Neural progenitor cell (in vitro differentiated cells): ENCODE data around the gene DHX40. TPM values are rescaled to one million over a fixed set of nuclear protein-coding genes. Genes with fewer than 3 reads are reported as not detected.

Experiments used
- DNase-seq: peaks from one replicate; pipeline ENCODE4 v3.0.0-alpha.2; 2016; ENCODE audit warnings: low spot score
- H2AFZ ChIP-seq: fragments of 200-600 bp; sonication (generic); replicated peaks from 2 replicates; pipeline ENCODE4 v1.6.1; 2016; ENCODE audit warnings: antibody characterized with exemption
- H3F3A ChIP-seq: fragments of 200-600 bp; sonication (generic); 2 replicates; pipeline ENCODE4 v1.6.1; 2016; ENCODE audit warnings: antibody characterized with exemption, low read depth
- H3K27ac ChIP-seq: fragments of 200-600 bp; sonication (generic); 2 replicates; pipeline ENCODE4 v1.5.1; 2016; ENCODE audit warnings: mild to moderate bottlenecking
- H3K27me3 ChIP-seq: fragments of 200-600 bp; sonication (generic); 2 replicates; pipeline ENCODE4 v1.6.1; 2016; ENCODE audit warnings: mild to moderate bottlenecking, moderate library complexity
- H3K36me3 ChIP-seq: fragments of 200-600 bp; sonication (generic); 2 replicates; pipeline ENCODE4 v1.5.1; 2016
- H3K4me1 ChIP-seq: fragments of 200-600 bp; sonication (generic); 2 replicates; pipeline ENCODE4 v1.6.1; 2016; ENCODE audit warnings: mixed run types
- H3K4me2 ChIP-seq: fragments of 200-600 bp; sonication (generic); 2 replicates; pipeline ENCODE4 v1.6.1; 2016
- H3K4me3 ChIP-seq: fragments of 200-600 bp; sonication (generic); 2 replicates; pipeline ENCODE4 v1.5.1; 2016
- H3K79me2 ChIP-seq: fragments of 200-600 bp; sonication (generic); 2 replicates; pipeline ENCODE4 v1.6.1; 2016; ENCODE audit warnings: low read depth
- H3K9ac ChIP-seq: fragments of 200-600 bp; sonication (generic); 2 replicates; pipeline ENCODE4 v1.6.1; 2016
- H3K9me3 ChIP-seq: fragments of 200-600 bp; sonication (generic); 2 replicates; pipeline ENCODE4 v1.5.1; 2016; ENCODE audit warnings: low read depth
- H4K20me1 ChIP-seq: fragments of 200-600 bp; sonication (generic); 2 replicates; pipeline ENCODE4 v1.6.1; 2016; ENCODE audit warnings: low read depth
- H3K27ac Mint-ChIP-seq: 3 replicates; pipeline ENCODE4 v1.8.0; 2021; ENCODE audit warnings: mixed read lengths
- H3K27me3 Mint-ChIP-seq: 2 replicates; pipeline ENCODE4 v1.8.0; 2022; ENCODE audit warnings: low read depth, mild to moderate bottlenecking, inconsistent platforms, moderate library complexity, mixed read lengths; ENCODE audit not compliant: insufficient read depth
- H3K36me3 Mint-ChIP-seq: 3 replicates; pipeline ENCODE4 v1.8.0; 2021; ENCODE audit warnings: mixed read lengths
- H3K4me1 Mint-ChIP-seq: 3 replicates; pipeline ENCODE4 v1.8.0; 2021; ENCODE audit warnings: mixed read lengths
- H3K4me3 Mint-ChIP-seq: 3 replicates; pipeline ENCODE4 v1.8.0; 2021; ENCODE audit warnings: mild to moderate bottlenecking, moderate library complexity, mixed read lengths
- H3K9me3 Mint-ChIP-seq: 3 replicates; pipeline ENCODE4 v1.8.0; 2020; ENCODE audit warnings: mixed read lengths
- EZH2 ChIP-seq: fragments of 200-600 bp; sonication (generic); IDR thresholded peaks from 2 replicates; pipeline ENCODE4 v1.6.1; 2017; ENCODE audit warnings: antibody characterized with exemption, mild to moderate bottlenecking, moderate library complexity
- EZH2phosphoT487 ChIP-seq: fragments of 200-600 bp; sonication (generic); IDR thresholded peaks from 2 replicates; pipeline ENCODE4 v1.6.1; 2017; ENCODE audit warnings: antibody characterized with exemption
- total RNA-seq: library from RNA; depleted of rRNA; stranded (reverse); fragments of >200 nt; gene quantifications from 2 replicates; pipeline ENCODE4 v1.2.3, GENCODE V29; 2015; ENCODE audit warnings: low replicate concordance
- TF ChIP-seq, protein P1 (sequence below): fragments of 200-600 bp; sonication (generic); IDR thresholded peaks from 2 replicates; pipeline ENCODE4 v1.5.1; 2017; ENCODE audit warnings: antibody characterized with exemption, mild to moderate bottlenecking

Gene DHX40
- total RNA-seq, 1 donor from 2014 or later = 108 TPM

DNA sequence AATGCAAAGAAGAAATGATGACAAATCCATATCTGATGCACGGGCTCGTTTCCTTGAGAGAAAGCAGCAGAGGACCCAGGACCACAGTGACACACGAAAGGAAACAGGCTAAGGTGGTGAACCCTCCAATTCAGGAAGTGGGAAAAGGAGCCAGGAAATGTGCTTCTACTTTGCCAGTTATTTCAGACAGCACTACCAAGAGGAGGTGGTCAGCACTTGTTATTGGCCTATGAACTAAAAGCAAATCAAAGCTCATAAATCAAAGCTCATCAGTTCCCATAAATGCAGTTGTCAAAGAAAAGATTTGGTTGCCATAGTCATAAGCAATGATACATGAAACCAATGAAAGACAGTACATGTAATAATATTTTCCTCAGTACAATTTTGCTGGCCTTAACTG lies 41.7 kb downstream of the DHX40 start:
- DNase-seq = no peak
- no peak overlapping the region for H3K4me3 Mint-ChIP-seq
- Histone ChIP-seq H3K4me2 (no peak overlapping the region), H3K4me3 (no peak overlapping the region), H3K4me1 (no peaks in the 10 kb centered on the region), H3K9me3 (no peaks in the 10 kb centered on the region), H3K36me3 (peaks cover 13% of the 10 kb centered on the region), H4K20me1 (no peaks in the 10 kb centered on the region), H2AFZ (no peak overlapping the region), H3K79me2 (no peaks in the 10 kb centered on the region), H3K27me3 (no peaks in the 10 kb centered on the region), H3F3A (no peaks in the 10 kb centered on the region), H3K9ac (no peak overlapping the region), H3K27ac (no peak overlapping the region)
- H3K36me3 Mint-ChIP-seq = peaks cover 30% of the 10 kb centered on the region
- H3K27ac Mint-ChIP-seq = no peak overlapping the region
- no peaks in the 10 kb centered on the region for H3K4me1 Mint-ChIP-seq
- no peaks in the 10 kb centered on the region for H3K27me3 Mint-ChIP-seq
- H3K9me3 Mint-ChIP-seq = no peaks in the 10 kb centered on the region
- TF ChIP-seq, protein P1, sequence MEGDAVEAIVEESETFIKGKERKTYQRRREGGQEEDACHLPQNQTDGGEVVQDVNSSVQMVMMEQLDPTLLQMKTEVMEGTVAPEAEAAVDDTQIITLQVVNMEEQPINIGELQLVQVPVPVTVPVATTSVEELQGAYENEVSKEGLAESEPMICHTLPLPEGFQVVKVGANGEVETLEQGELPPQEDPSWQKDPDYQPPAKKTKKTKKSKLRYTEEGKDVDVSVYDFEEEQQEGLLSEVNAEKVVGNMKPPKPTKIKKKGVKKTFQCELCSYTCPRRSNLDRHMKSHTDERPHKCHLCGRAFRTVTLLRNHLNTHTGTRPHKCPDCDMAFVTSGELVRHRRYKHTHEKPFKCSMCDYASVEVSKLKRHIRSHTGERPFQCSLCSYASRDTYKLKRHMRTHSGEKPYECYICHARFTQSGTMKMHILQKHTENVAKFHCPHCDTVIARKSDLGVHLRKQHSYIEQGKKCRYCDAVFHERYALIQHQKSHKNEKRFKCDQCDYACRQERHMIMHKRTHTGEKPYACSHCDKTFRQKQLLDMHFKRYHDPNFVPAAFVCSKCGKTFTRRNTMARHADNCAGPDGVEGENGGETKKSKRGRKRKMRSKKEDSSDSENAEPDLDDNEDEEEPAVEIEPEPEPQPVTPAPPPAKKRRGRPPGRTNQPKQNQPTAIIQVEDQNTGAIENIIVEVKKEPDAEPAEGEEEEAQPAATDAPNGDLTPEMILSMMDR = no peak
- TF ChIP-seq EZH2 (no peak), EZH2phosphoT487 (no peak)

DNA sequence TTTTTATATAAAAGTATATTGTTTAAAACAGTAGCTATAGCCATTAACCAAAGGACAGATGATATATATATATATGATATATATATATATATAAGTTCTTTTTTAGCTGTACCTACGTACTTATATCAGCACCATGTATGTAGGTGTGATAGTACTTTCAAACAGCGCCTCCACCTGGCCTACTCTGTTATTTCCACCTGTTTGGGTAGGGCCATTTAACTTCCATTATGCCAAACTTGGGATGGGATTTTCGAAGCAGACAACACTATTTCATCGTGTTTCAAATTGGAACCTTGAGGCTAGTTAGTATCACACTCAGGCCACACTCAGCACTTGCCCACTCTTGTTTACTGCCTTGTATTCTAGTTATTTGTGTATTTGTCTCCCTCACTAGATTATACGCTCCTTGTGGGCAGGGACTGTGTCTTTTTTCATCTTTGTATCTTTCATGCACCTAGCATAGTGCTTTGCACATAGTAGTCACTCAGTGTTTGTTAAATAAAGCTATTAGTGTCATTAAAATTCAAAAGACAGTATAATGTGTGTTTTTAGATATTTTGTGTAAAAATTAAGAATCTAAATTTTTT lies 42.5 kb downstream of the DHX40 start:
- Mint-ChIP-seq H3K36me3 (peaks cover 25% of the 10 kb centered on the region), H3K27ac (no peak overlapping the region), H3K9me3 (no peaks in the 10 kb centered on the region), H3K4me1 (no peaks in the 10 kb centered on the region), H3K4me3 (no peak overlapping the region), H3K27me3 (no peaks in the 10 kb centered on the region)
- Histone ChIP-seq H3K4me3 (no peak overlapping the region), H3K27ac (no peak overlapping the region), H3F3A (no peaks in the 10 kb centered on the region), H3K4me1 (no peaks in the 10 kb centered on the region), H3K4me2 (no peak overlapping the region), H3K36me3 (peaks cover 13% of the 10 kb centered on the region), H2AFZ (no peak overlapping the region), H4K20me1 (no peaks in the 10 kb centered on the region), H3K27me3 (no peaks in the 10 kb centered on the region), H3K9me3 (no peaks in the 10 kb centered on the region), H3K9ac (no peak overlapping the region), H3K79me2 (no peaks in the 10 kb centered on the region)
- DNase-seq = peak; percentile 14
- TF ChIP-seq EZH2phosphoT487 = no peak
- no peak for TF ChIP-seq EZH2
- TF ChIP-seq, protein P1 = peak; percentile 49

DNA sequence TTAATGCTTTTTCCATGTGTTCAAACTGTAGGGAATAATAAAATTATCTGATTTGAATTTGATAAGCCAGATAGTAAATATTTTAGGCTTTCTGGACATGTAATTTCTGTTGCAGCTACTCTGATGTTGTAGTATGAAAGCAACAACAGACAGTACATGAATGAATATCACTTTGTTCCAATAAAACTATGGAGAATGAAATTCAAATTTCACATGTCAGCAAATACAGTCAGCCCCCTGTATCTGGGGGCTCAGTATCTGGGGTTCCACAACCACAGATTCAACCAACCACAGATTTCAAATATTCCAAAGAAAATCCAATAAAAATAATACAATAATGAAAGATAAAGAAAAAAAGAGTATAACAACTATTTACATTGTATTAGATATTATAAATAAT lies 46.1 kb downstream of the DHX40 start:
- no peak overlapping the region for H3K9ac ChIP-seq
- no peaks in the 10 kb centered on the region for H3K27me3 ChIP-seq
- peaks cover 9% of the 10 kb centered on the region for H3K36me3 ChIP-seq
- no peak overlapping the region for H3K4me3 Mint-ChIP-seq
- no peaks in the 10 kb centered on the region for H3K79me2 ChIP-seq
- no peaks in the 10 kb centered on the region for H3K9me3 ChIP-seq
- no peak overlapping the region for H2AFZ ChIP-seq
- H3K27ac Mint-ChIP-seq = no peak overlapping the region
- H3K9me3 Mint-ChIP-seq = no peaks in the 10 kb centered on the region
- H4K20me1 ChIP-seq = no peaks in the 10 kb centered on the region
- TF ChIP-seq, protein P1 = no peak
- TF ChIP-seq EZH2phosphoT487 (no peak), EZH2 (no peak)
- H3K4me3 ChIP-seq = no peak overlapping the region
- DNase-seq = no peak
- H3K4me1 Mint-ChIP-seq = no peaks in the 10 kb centered on the region
- H3K36me3 Mint-ChIP-seq = peaks cover 19% of the 10 kb centered on the region
- no peaks in the 10 kb centered on the region for H3F3A ChIP-seq
- H3K4me1 ChIP-seq = no peaks in the 10 kb centered on the region
- H3K27me3 Mint-ChIP-seq = no peaks in the 10 kb centered on the region
- H3K4me2 ChIP-seq = no peak overlapping the region
- H3K27ac ChIP-seq = no peak overlapping the region
